H1 (cell line): ENCODE data around the gene ZNF311. TPM values are rescaled to one million over a fixed set of nuclear protein-coding genes. Genes with fewer than 3 reads are reported as not detected.
A peak's percentile ranks its signal among the peaks of the same experiment; 100 is the strongest.

Experiments used
- CTCF ChIA-PET: fragments of 300-600 bp; sonication (Branson Sonifier 250); formaldehyde crosslinking; loops from one replicate; lab custom pipeline; 2021; ENCODE audit not compliant: partially characterized antibody; lab: Charles Lee
- POLR2A ChIA-PET: fragments of 300-600 bp; sonication (Branson Sonifier 250); formaldehyde crosslinking; loops from one replicate; lab custom pipeline; 2021; ENCODE audit warnings: inconsistent platforms; ENCODE audit not compliant: partially characterized antibody; lab: Charles Lee
- DNase-seq, 2 experiments: peaks; one replicate each; pipeline versions ENCODE4 v3.0.0 to v3.0.0-alpha.2; 2010 to 2022; ENCODE audit warnings: low spot score in 2 of 2, low read depth in 1 of 2, mixed read lengths in 1 of 2
- FAIRE-seq: peaks from 2 replicates; lab custom pipeline; 2011; peaks lifted over from hg19 to GRCh38; lab: Jason Lieb, UNC
- H2AFZ ChIP-seq: 2 replicates; pipeline ENCODE4 v1.8.1; 2012; ENCODE audit warnings: low read length, inconsistent platforms
- H2AK5ac ChIP-seq: 2 replicates; pipeline ENCODE4 v1.6.1; 2013; ENCODE audit warnings: low read depth, low read length
- H2BK120ac ChIP-seq: replicated peaks from 2 replicates; pipeline ENCODE3; 2013; ENCODE audit warnings: low read depth, low read length, inconsistent platforms
- H2BK12ac ChIP-seq: 2 replicates; pipeline ENCODE4 v1.6.1; 2013; ENCODE audit warnings: low read depth, low read length
- H2BK15ac ChIP-seq: 2 replicates; pipeline ENCODE4 v1.6.1; 2013; ENCODE audit warnings: low read length
- H2BK20ac ChIP-seq: 2 replicates; pipeline ENCODE4 v1.6.1; 2013; ENCODE audit warnings: low read length
- H2BK5ac ChIP-seq: 2 replicates; pipeline ENCODE4 v1.6.1; 2013; ENCODE audit warnings: low read depth, low read length
- H3K14ac ChIP-seq: 2 replicates; pipeline ENCODE4 v1.6.1; 2013; ENCODE audit warnings: inconsistent platforms; ENCODE audit not compliant: insufficient read length
- H3K18ac ChIP-seq: 2 replicates; pipeline ENCODE4 v1.6.1; 2013; ENCODE audit warnings: low read length; ENCODE audit errors: extremely low read depth
- H3K23ac ChIP-seq: 2 replicates; pipeline ENCODE4 v1.6.1; 2013; ENCODE audit warnings: inconsistent platforms; ENCODE audit not compliant: insufficient read length
- H3K23me2 ChIP-seq: 2 replicates; pipeline ENCODE4 v1.6.1; 2013; ENCODE audit warnings: low read depth, low read length
- H3K27ac ChIP-seq: 2 replicates; pipeline ENCODE4 v1.6.1; 2011; ENCODE audit warnings: low read depth, low read length, inconsistent platforms
- H3K27me3 ChIP-seq, 4 experiments: replicated peaks in 1 of 4; 1 replicate in 1 of 4; 2 replicates in 3 of 4; pipeline versions ENCODE4 v1.6.1 to v1.8.1; 2011 to 2013; ENCODE audit warnings: low read length in 3 of 4, mild to moderate bottlenecking in 3 of 4, inconsistent platforms in 2 of 4, mixed read lengths in 2 of 4, moderate library complexity in 1 of 4; ENCODE audit not compliant: control insufficient read depth in 3 of 4, insufficient read depth in 3 of 4; ENCODE audit errors: extremely low read depth in 1 of 4
- H3K36me3 ChIP-seq, 4 experiments: 2 replicates each; pipeline versions ENCODE4 v1.6.1 to v1.8.1; 2011 to 2013; ENCODE audit warnings: mild to moderate bottlenecking in 4 of 4, low read length in 3 of 4, moderate library complexity in 2 of 4, control low read depth in 1 of 4, inconsistent platforms in 1 of 4; ENCODE audit not compliant: insufficient read depth in 4 of 4, control insufficient read depth in 2 of 4
- H3K4ac ChIP-seq: replicated peaks from 2 replicates; pipeline ENCODE3; 2013; ENCODE audit warnings: low read length, low read depth, mixed read lengths, inconsistent platforms; ENCODE audit not compliant: insufficient read length
- H3K4me1 ChIP-seq, 4 experiments: replicated peaks in 1 of 4; 1 replicate in 1 of 4; 2 replicates in 3 of 4; pipeline versions ENCODE4 v1.6.1 to v1.8.1; 2011 to 2013; ENCODE audit warnings: low read length in 3 of 4, inconsistent platforms in 2 of 4, mixed read lengths in 1 of 4; ENCODE audit not compliant: insufficient read depth in 4 of 4, control insufficient read depth in 3 of 4
- H3K4me2 ChIP-seq, 2 experiments: 2 replicates each; pipeline versions ENCODE4 v1.6.1 to v1.8.1; 2011 to 2013; ENCODE audit warnings: low read depth in 2 of 2, low read length in 2 of 2, control low read depth in 1 of 2, inconsistent platforms in 1 of 2, mild to moderate bottlenecking in 1 of 2; ENCODE audit not compliant: insufficient read depth in 1 of 2
- H3K4me3 ChIP-seq, 4 experiments: fragments of 200-600, 300-600 bp in 1 of 4; sonication (generic), shearing (Covaris generic), sonication (Bioruptor Twin) in 1 of 4; 2 replicates each; pipeline versions ENCODE4 v1.5.1 to v1.8.1; 2011 to 2016; ENCODE audit warnings: low read length in 4 of 4, low read depth in 3 of 4, control low read depth in 2 of 4, inconsistent platforms in 2 of 4, mild to moderate bottlenecking in 2 of 4, mixed read lengths in 1 of 4, moderate library complexity in 1 of 4; ENCODE audit not compliant: insufficient read depth in 2 of 4; ENCODE audit errors: extremely low read depth in 1 of 4
- H3K56ac ChIP-seq: replicated peaks from 2 replicates; pipeline ENCODE3; 2013; ENCODE audit warnings: low read depth, mild to moderate bottlenecking, mixed read lengths, low read length, inconsistent platforms; ENCODE audit not compliant: insufficient read length
- H3K79me1 ChIP-seq: 2 replicates; pipeline ENCODE4 v1.6.1; 2013; ENCODE audit warnings: low read depth, low read length, control low read depth
- H3K79me2 ChIP-seq, 2 experiments: 2 replicates each; pipeline versions ENCODE4 v1.6.1 to v1.8.1; 2012 to 2013; ENCODE audit warnings: low read length in 2 of 2, mild to moderate bottlenecking in 2 of 2, inconsistent platforms in 1 of 2; ENCODE audit not compliant: insufficient read depth in 2 of 2, control insufficient read depth in 1 of 2
- H3K9ac ChIP-seq, 4 experiments: replicated peaks in 1 of 4; 1 replicate in 1 of 4; 2 replicates in 3 of 4; pipeline versions ENCODE4 v1.6.1 to v1.8.1; 2011 to 2013; ENCODE audit warnings: low read depth in 3 of 4, low read length in 3 of 4, control low read depth in 2 of 4, mild to moderate bottlenecking in 2 of 4, moderate library complexity in 2 of 4, inconsistent platforms in 1 of 4; ENCODE audit errors: extremely low read depth in 1 of 4
- H3K9me3 ChIP-seq, 2 experiments: 2 replicates each; pipeline versions ENCODE4 v1.6.1 to v1.8.1; 2012 to 2013; ENCODE audit warnings: mild to moderate bottlenecking in 2 of 2, moderate library complexity in 2 of 2, control low read depth in 1 of 2, inconsistent platforms in 1 of 2, low read depth in 1 of 2, low read length in 1 of 2, mixed read lengths in 1 of 2; ENCODE audit not compliant: insufficient read depth in 2 of 2
- H4K20me1 ChIP-seq, 2 experiments: replicated peaks in 1 of 2; 2 replicates each; pipeline versions ENCODE3 to v1.8.1; 2011 to 2013; ENCODE audit warnings: inconsistent platforms in 2 of 2, low read length in 2 of 2, mild to moderate bottlenecking in 1 of 2; ENCODE audit not compliant: insufficient read depth in 2 of 2, control insufficient read depth in 1 of 2
- H4K5ac ChIP-seq: 2 replicates; pipeline ENCODE4 v1.6.1; 2013; ENCODE audit warnings: low read length, low read depth, mixed read lengths, inconsistent platforms; ENCODE audit not compliant: insufficient read length
- H4K8ac ChIP-seq: 2 replicates; pipeline ENCODE4 v1.8.0; 2013; ENCODE audit warnings: mild to moderate bottlenecking, moderate library complexity, low read length, inconsistent platforms; ENCODE audit not compliant: insufficient read depth; ENCODE audit errors: extremely low read depth
- H4K91ac ChIP-seq: replicated peaks from 2 replicates; pipeline ENCODE3; 2013; ENCODE audit warnings: low read length, mixed read lengths, inconsistent platforms; ENCODE audit not compliant: insufficient read length
- BRCA1 ChIP-seq: IDR thresholded peaks from 2 replicates; pipeline ENCODE4 v1.6.1; 2012; ENCODE audit warnings: low read depth, low read length, improper control_type of control experiment
- SRF ChIP-seq: IDR thresholded peaks from 2 replicates; pipeline ENCODE4 v1.6.1; 2011; ENCODE audit warnings: mild to moderate bottlenecking, low read depth, low read length, moderate library complexity
- WGBS, 2 experiments: shearing (Covaris generic) in 1 of 2; methylation state at CpG; one replicate each; pipeline versions ENCODE4 v1.1.6 to v1.1.7; 2013 to 2015; ENCODE audit warnings: low lambda C conversion rate in 2 of 2, mixed read lengths in 2 of 2, inconsistent platforms in 1 of 2, low coverage in 1 of 2, missing lambda C conversion rate in 1 of 2; ENCODE audit not compliant: insufficient replicate concordance in 2 of 2, insufficient coverage in 1 of 2, insufficient read length in 1 of 2; ENCODE audit errors: extremely low coverage in 1 of 2, missing lambda C conversion rate in 1 of 2; 5-methylcytosine and 5-hydroxymethylcytosine counted together
- polyA plus RNA-seq, 7 experiments: library from polyadenylated mRNA; depleted of rRNA in 3 of 7; stranded (reverse) in 5 of 7; unstranded in 2 of 7; fragments of >200 nt in 5 of 7; fragments of 200-250 nt in 2 of 7; gene quantifications; 1 replicate in 5 of 7; 2 replicates in 1 of 7; 4 replicates in 1 of 7; pipeline versions ENCODE4 v1.2.1 to v1.2.3, GENCODE V29; 2011 to 2013; ENCODE audit warnings: missing spikeins in 2 of 7, mixed read lengths in 2 of 7
- total RNA-seq: library from RNA; stranded (reverse); fragmentation: NEBNext Ultra II Directional; extraction: Animal tissue kit (Norgen Biotek cat#: 25700); gene quantifications from 2 replicates; pipeline ENCODE4 v1.2.1, GENCODE V29; 2021

ZNF311 gene
- total and polyA plus RNA-seq, 2 of the 8 experiments (the other 6 are each of a cell fraction or from before 2014, with no cell fraction given) = 1.9 to 4.2 TPM

DNA sequence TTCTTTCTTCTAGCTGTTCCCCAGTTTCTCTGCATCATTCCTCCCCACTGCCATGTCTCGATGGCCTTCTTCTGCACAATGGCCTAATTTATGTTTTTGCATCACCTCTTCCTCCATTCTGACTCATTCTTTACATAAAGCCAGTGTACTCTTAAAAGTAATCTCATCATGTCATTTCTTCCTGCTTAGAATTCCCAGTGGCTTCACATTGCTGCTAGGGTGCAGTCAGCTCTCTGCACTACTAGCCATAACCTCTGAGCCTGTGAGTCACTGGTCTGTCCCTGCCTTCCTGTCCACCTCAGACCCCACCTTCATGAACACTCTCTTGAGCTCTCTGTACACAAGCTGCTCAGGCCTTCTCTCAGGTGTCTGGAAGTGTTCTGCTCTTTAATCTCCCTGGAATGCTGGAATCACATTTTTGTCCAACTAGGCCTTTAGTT is 57.3 kb downstream of the ZNF311 start:
- H3K4me3 ChIP-seq = no peak overlapping the region
- H3K4me1 ChIP-seq = peaks cover 0 to 2% (median 0%) of the 10 kb centered on the region in 4 experiments; a peak in 2 of 7 replicates
- H4K5ac ChIP-seq = no peak overlapping the region
- H4K8ac ChIP-seq = no peak overlapping the region
- peaks cover 0 to 4% of the 10 kb centered on the region in 2 experiments; a peak in 1 of 4 replicates for H3K9me3 ChIP-seq
- H3K27me3 ChIP-seq = no peaks in the 10 kb centered on the region
- no peaks in the 10 kb centered on the region for H3K36me3 ChIP-seq
- no peak overlapping the region for H2BK120ac ChIP-seq
- H3K79me2 ChIP-seq = no peaks in the 10 kb centered on the region
- no peak overlapping the region for H3K4ac ChIP-seq
- H3K18ac ChIP-seq = no peak overlapping the region
- no peak overlapping the region for H2BK20ac ChIP-seq
- H3K23ac ChIP-seq = no peak overlapping the region
- no peak for FAIRE-seq
- no peak overlapping the region for H3K14ac ChIP-seq
- H2BK5ac ChIP-seq = no peak overlapping the region
- H3K23me2 ChIP-seq = no peaks in the 10 kb centered on the region
- TF ChIP-seq BRCA1 (no peak), SRF (no peak)
- TF ChIP-seq, all 59 proteins: peak for 0
- Histone ChIP-seq H3K9ac (no peak overlapping the region), H4K20me1 (no peaks in the 10 kb centered on the region), H2BK15ac (no peak overlapping the region), H3K4me2 (no peak overlapping the region), H4K91ac (no peak overlapping the region), H2AK5ac (no peak overlapping the region), H3K79me1 (no peaks in the 10 kb centered on the region), H3K56ac (no peak overlapping the region), H3K27ac (no peak overlapping the region), H2AFZ (no peak overlapping the region), H2BK12ac (0 out of 2 replicates have a peak overlapping the region, but pooled peaks have one; percentile 3)
- POLR2A ChIA-PET = interaction anchor here (0.5 kb wide), 1 partner anchor 1802 kb away, joined by 3 read pairs; no protein-coding TSS in a partner anchor
- WGBS, 2 experiments = 89% methylated on average over 1 of the region's 1 CpG; no CpG with 5 or more reads in 1 of the 2 experiments
- DNase-seq = peak in 1 of 2 experiments; percentile 10
- CTCF ChIA-PET = interaction anchor here (0.6 to 1.6 kb wide), 3 partner anchors 11 to 110 kb away, joined by 3 to 4 read pairs (median 3); no protein-coding TSS in a partner anchor
